Heart left ventricle (tissue), 16 donors: ENCODE results near the gene PDE5A. TPM values are rescaled to one million over a fixed set of nuclear protein-coding genes. Genes with fewer than 3 reads are reported as not detected.
"Not testable (repeated sequence)": the region's sequence is repeated elsewhere in the genome, so short reads cannot be mapped to it uniquely, and the experiment has no call there.

Experiments used
- ATAC-seq, 4 donors: fragments of 200-7000 bp; cut with Tn5 transposase; one replicate each; pipeline ENCODE4 v1.9.1; 2020 to 2022; ENCODE audit warnings: moderate library complexity in 4 of 4, mild to moderate bottlenecking in 3 of 4, moderate number of reproducible peaks in 1 of 4
- DNase-seq, 5 donors: peaks; one replicate each; pipeline ENCODE4 v3.0.0-alpha.2; 2020
- H3K27ac ChIP-seq, 12 donors: fragments of 200-600 bp; sonication (generic) in 4 of 12; one replicate each; pipeline versions ENCODE4 v1.5.0 to v1.8.0; 2016 to 2022; ENCODE audit warnings: mild to moderate bottlenecking in 2 of 12
- H3K27me3 ChIP-seq, 9 donors: fragments of 200-600 bp; sonication (generic) in 2 of 9; one replicate each; pipeline versions ENCODE4 v1.5.1 to v1.8.0; 2016 to 2022; ENCODE audit warnings: mild to moderate bottlenecking in 3 of 9
- H3K36me3 ChIP-seq, 9 donors: fragments of 200-600 bp; sonication (generic) in 2 of 9; one replicate each; pipeline versions ENCODE4 v1.5.0 to v1.8.0; 2018 to 2022; ENCODE audit warnings: mild to moderate bottlenecking in 2 of 9
- H3K4me1 ChIP-seq, 12 donors: fragments of 200-600 bp; sonication (generic) in 4 of 12; one replicate each; pipeline versions ENCODE4 v1.5.0 to v1.8.0; 2016 to 2022; ENCODE audit warnings: mild to moderate bottlenecking in 3 of 12
- H3K4me3 ChIP-seq, 12 donors: fragments of 200-600 bp; sonication (generic) in 4 of 12; one replicate each; pipeline versions ENCODE4 v1.5.0 to v1.8.0; 2017 to 2022; ENCODE audit warnings: mild to moderate bottlenecking in 9 of 12, moderate library complexity in 4 of 12
- H3K9me3 ChIP-seq, 12 donors: fragments of 200-600 bp; sonication (generic) in 4 of 12; one replicate each; pipeline versions ENCODE4 v1.5.0 to v1.8.0; 2016 to 2022; ENCODE audit warnings: mild to moderate bottlenecking in 1 of 12
- POLR2A ChIP-seq, 2 donors: fragments of 450-650 bp; IDR thresholded peaks; one replicate each; pipeline ENCODE4 v1.6.1; 2017; ENCODE audit warnings: antibody characterized with exemption in 2 of 2, mild to moderate bottlenecking in 2 of 2, moderate library complexity in 2 of 2
- WGBS, 4 donors: extraction: QIAGEN DNeasy Blood & Tissue Kit in 2 of 4; methylation state at CpG; one replicate each; pipeline versions ENCODE4 v1.1.5 to v1.1.7; 2013 to 2018; 5-methylcytosine and 5-hydroxymethylcytosine counted together
- intact Hi-C, 10 donors: fragments of 100-400 bp; cut with DNase I; formaldehyde crosslinking; loops; one replicate each; pipeline versions ENCODE4 v1.11.1 to v1.14.2; 2022
- polyA plus RNA-seq, 2 donors: library from polyadenylated mRNA; stranded (reverse); fragments of 200-250 nt; gene quantifications; one replicate each; pipeline ENCODE4 v1.2.3, GENCODE V29; 2013
- total RNA-seq, 9 donors: library from RNA; depleted of rRNA in 2 of 9; stranded (reverse); fragments of >200 nt in 2 of 9; fragmentation: NEBNext Ultra II Directional in 3 of 9; extraction: Animal tissue kit (Norgen Biotek cat#: 25700) in 3 of 9; gene quantifications; one replicate each; pipeline versions ENCODE4 v1.1.0 to v1.2.4, GENCODE V29; 2016 to 2023
- TF ChIP-seq, protein P1 (sequence below), 12 donors: fragments of 200-600 bp; sonication (generic) in 4 of 12; IDR thresholded peaks; one replicate each; pipeline versions ENCODE4 v1.5.0 to v1.8.0; 2018 to 2022; ENCODE audit warnings: antibody characterized with exemption in 12 of 12, mild to moderate bottlenecking in 5 of 12
- donor health status: ischemic (EF 13 %, LVEDD 7.1; RV severe dilation, severe dysfunction).
- donor health status: healthy with polysubstance abuse.
- donor health status: DM: no; HTN: yes; CAD: no.
- donor health status: DM: no; HTN: no; CAD: no.
- donor health status: ischemic (EF 25% LVEDD 6.9; RV normal size, moderate dysfunction).
- donor health status: ischemic (EF 25% LVEDD 5.7; RV mildly dilated, moderate dysfunction).
- donor health status: healthy.
- donor health status: DM: yes; HTN: yes; CAD: no.
- donor health status: ischemic (EF 35%, LVEDD 5.7; RV mildly dilated, moderate dysfunction).
- donor health status: nonischemic (EF 11% LVEDD 7.7; RV severe dilation, severe dysfunction).
- donor health status: DM: yes; HTN: yes; CAD: no.
- donor health status: PGD.
- donor health status: ischemic (EF 29% LVEDD 5.4; RV normal size, mild dysfunction).
- donor health status: nonischemic (EF 23%, LVEDD 6.1; RV moderate dilation, normal function).

PDE5A gene
- total and polyA plus RNA-seq, 11 donors, result 1.6 to 20.6 (median 7.3) TPM

DNA sequence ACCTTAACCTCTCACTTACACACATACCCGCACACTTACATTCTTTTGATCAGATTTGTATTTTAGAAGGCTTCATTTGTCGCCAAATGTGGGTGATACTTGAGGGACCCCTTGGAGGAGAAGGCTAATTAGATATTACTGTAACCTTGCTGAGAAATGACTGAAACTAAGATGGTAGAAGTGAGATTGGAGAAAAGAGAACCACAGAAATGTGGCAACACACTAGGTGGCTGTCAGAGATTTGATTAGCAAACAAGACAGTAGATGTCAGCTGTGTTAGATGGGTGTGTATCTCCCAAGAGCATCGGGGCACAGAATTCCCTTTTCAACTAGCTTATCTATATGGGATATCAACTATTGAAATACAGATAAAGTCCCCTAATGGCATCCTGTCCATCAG is 157.3 kb downstream of the PDE5A start:
- no peak overlapping the region for H3K4me3 ChIP-seq
- H3K27ac ChIP-seq, result no peak overlapping the region
- H3K4me1 ChIP-seq, result peaks cover 0 to 4% (median 0%) of the 10 kb centered on the region in 12 donors
- TF ChIP-seq POLR2A (IDR thresholded peaks at IDR 0.05), result no peak
- TF ChIP-seq, protein P1, sequence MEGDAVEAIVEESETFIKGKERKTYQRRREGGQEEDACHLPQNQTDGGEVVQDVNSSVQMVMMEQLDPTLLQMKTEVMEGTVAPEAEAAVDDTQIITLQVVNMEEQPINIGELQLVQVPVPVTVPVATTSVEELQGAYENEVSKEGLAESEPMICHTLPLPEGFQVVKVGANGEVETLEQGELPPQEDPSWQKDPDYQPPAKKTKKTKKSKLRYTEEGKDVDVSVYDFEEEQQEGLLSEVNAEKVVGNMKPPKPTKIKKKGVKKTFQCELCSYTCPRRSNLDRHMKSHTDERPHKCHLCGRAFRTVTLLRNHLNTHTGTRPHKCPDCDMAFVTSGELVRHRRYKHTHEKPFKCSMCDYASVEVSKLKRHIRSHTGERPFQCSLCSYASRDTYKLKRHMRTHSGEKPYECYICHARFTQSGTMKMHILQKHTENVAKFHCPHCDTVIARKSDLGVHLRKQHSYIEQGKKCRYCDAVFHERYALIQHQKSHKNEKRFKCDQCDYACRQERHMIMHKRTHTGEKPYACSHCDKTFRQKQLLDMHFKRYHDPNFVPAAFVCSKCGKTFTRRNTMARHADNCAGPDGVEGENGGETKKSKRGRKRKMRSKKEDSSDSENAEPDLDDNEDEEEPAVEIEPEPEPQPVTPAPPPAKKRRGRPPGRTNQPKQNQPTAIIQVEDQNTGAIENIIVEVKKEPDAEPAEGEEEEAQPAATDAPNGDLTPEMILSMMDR (IDR thresholded peaks at IDR 0.05), result no peak
- no peaks in the 10 kb centered on the region for H3K9me3 ChIP-seq
- no peak for DNase-seq
- no peaks in the 10 kb centered on the region for H3K27me3 ChIP-seq
- intact Hi-C loops, result no loop called here
- 75 to 87% (median 77%) methylated on average over 3 of the region's 3 CpGs for WGBS, 4 donors
- peaks cover 0 to 64% (median 21%) of the 10 kb centered on the region in 9 donors for H3K36me3 ChIP-seq
- no peak for ATAC-seq

DNA sequence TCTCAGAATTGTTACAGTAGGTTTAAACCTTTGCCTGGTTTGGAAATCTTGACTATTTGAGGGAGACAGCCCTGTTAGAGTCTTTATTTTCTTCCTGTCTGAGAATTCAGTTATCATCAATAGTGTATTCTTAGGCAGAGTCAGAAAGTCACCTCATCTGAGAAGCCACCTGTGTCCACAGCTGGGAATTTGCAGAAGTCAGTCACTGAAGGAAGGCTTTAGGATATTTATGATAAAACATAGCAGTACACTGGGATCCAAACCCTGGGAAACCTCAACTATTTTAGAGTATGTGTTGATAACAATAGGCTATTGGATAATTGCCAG is 157.9 kb downstream of the PDE5A start:
- H3K27ac ChIP-seq, DNase-seq, ATAC-seq, H3K4me3 ChIP-seq, H3K9me3 ChIP-seq, intact Hi-C loops, H3K27me3 ChIP-seq, H3K4me1 ChIP-seq: not testable (repeated sequence)
- peaks cover 0 to 66% (median 25%) of the 10 kb centered on the region in 9 donors for H3K36me3 ChIP-seq

DNA sequence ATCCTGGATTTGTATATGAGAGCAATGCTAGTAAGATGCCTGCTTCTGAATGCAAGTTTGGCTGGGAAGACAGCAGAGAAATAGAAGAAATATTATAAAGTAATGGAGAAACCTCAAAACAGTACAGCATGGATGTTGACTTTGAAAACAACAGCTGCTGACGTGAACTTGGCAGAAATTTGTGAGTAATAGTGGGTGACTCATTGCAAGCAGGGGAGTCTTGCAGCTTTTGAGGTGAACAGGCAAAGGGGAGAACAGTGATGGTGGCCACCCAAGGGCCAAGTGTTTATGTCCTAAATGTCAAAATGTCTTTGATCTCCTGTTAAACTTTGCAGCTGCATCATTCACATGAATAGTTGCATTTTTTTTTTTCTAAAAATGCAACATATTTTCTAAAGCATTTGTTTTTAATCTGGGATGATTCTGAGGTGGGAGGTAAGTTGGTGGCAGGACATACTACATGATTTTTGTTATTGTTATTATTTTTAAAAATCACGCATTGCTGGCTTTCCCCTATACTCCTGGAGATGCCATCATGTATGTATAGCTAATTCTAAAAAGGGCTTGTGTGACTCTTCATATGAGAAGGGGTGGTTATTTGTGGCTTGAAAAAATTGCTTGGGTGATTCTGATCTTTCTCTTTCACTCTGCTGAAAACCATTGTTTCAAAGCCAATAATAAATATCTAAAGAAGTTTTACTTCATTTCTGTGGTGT is 158.4 kb downstream of the PDE5A start:
- H3K4me3 ChIP-seq, H3K4me1 ChIP-seq, H3K9me3 ChIP-seq, intact Hi-C loops, DNase-seq, ATAC-seq, H3K27ac ChIP-seq, H3K27me3 ChIP-seq: not testable (repeated sequence)
- H3K36me3 ChIP-seq, result peaks cover 0 to 71% (median 25%) of the 10 kb centered on the region in 9 donors
- WGBS, 4 donors, result 87% methylated on average over 2 of the region's 2 CpGs

DNA sequence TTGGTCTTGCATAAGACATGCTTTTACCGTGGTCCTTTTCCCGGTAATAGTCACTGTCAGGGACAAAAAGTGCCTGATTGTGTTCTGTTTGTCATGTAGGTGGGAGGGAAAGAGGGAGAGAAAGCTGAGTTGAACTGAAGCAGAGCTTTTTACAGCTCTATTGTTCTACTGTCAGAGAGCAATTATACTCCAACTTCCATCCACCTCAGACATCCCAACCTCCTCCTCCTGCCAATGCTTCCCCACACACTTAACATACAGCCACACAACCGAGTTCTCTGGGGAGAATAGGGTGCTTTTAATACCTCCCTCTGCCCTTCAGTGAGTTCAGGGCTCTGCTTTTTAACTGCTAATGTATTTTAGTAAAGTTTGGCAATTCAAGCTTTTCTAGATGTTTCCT is 159.6 kb downstream of the PDE5A start:
- H3K27me3 ChIP-seq, H3K9me3 ChIP-seq, DNase-seq, intact Hi-C loops, H3K4me1 ChIP-seq, H3K27ac ChIP-seq, ATAC-seq, H3K4me3 ChIP-seq: not testable (repeated sequence)
- peaks cover 0 to 76% (median 33%) of the 10 kb centered on the region in 9 donors for H3K36me3 ChIP-seq
- WGBS, 4 donors, result 85 to 94% (median 92%) methylated on average over 3 of the region's 3 CpGs

DNA sequence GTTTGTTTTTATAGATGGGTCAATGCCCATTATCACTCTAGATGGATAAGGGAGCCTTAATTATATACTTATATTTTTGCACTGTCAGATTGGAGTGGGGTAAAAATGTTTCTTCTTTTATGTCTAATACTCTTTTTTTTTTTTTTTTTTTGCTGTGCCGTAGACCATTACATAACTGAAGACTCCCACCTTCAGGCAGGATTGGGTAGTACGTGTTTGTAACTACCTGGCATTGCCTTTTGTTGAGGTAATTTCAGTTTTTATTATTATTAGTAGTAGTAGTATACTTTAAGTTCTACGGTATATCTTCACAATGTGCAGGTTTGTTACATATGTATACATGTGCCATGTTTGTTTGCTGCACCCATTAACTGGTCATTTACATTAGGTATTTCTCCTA is 165.9 kb downstream of the PDE5A start:
- H3K4me1 ChIP-seq, H3K27me3 ChIP-seq, DNase-seq, H3K9me3 ChIP-seq, H3K4me3 ChIP-seq, ATAC-seq, H3K27ac ChIP-seq, intact Hi-C loops: not testable (repeated sequence)
- H3K36me3 ChIP-seq, result peaks cover 0 to 70% (median 19%) of the 10 kb centered on the region in 9 donors
- TF ChIP-seq, protein P1 (IDR thresholded peaks at IDR 0.05), result peak in 1 of 12 donors; percentile 5
- 65 to 85% (median 78%) methylated on average over 3 of the region's 3 CpGs for WGBS, 4 donors

DNA sequence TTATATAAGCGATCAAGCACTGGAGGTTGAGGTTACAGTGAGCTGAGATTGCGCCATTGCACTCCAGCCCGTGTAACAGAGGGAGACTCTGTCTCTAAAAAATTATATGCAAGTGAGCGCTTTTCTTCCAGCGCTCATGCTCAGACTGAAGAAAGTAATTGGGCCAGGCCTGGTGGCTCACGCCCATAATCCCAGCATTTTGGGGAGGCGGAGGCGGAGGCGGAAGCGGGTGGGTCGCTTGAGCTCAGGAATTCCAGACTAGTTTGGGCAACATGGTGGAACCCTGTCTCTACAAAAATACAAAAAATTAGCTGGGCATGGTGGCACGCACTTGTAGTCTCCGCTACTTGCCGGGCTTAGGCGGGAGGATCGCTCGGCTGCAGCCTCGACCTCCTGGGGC is 172.9 kb downstream of the PDE5A start:
- Histone ChIP-seq H3K27ac (peak overlapping the region in 2 of 12 donors; percentile 38 to 98), H3K36me3 (peaks cover 0 to 13% (median 0%) of the 10 kb centered on the region in 9 donors), H3K4me3 (peak overlapping the region in 10 of 12 donors; percentile 9 to 95 (median 79))
- H3K9me3 ChIP-seq, ATAC-seq, H3K27me3 ChIP-seq, intact Hi-C loops, H3K4me1 ChIP-seq: not testable (repeated sequence)
- WGBS, 4 donors, result 47 to 57% (median 50%) methylated on average over 18 of the region's 18 CpGs
- DNase-seq, result peak in 3 of 5 donors; percentile 43 to 46 (median 46)
